Peyer's patch (tissue), 4 donors: ENCODE data around the gene FGF4.

ENCODE experiments used
- POLR2A ChIP-seq, 2 donors: fragments of 450-650 bp; IDR thresholded peaks; one replicate each; pipeline ENCODE4 v1.5.1; 2017; ENCODE audit warnings: antibody characterized with exemption in 2 of 2, mild to moderate bottlenecking in 2 of 2, moderate library complexity in 2 of 2
- TF ChIP-seq, protein P1 (sequence below), 6 experiments: fragments of 450-650 bp in 4 of 6; fragments of 200-600 bp in 2 of 6; sonication (generic) in 1 of 6; IDR thresholded peaks; one replicate each; pipeline ENCODE4 v1.5.1; 2017 to 2019; ENCODE audit warnings: antibody characterized with exemption in 6 of 6, mild to moderate bottlenecking in 3 of 6, moderate library complexity in 1 of 6

DNA sequence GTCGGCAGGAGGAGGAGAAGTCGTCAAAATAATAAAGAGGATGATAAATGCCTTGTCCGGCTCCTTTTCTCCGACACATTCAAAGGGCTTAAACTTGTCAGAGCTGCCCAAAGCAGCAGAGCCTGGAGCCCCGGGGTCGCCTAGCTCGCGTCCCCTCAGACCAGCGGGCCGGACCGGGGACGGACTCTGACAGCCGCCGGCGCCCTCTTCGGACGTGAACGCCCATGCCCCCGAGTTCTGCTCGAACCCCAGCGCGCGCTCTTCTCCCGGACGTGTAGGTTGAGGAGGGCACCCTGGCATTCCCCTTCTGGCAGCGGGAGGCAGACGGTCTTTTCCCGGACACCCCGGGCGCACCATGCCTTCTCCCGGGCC is 43.1 kb upstream of the FGF4 start:
- TF ChIP-seq, protein P1, sequence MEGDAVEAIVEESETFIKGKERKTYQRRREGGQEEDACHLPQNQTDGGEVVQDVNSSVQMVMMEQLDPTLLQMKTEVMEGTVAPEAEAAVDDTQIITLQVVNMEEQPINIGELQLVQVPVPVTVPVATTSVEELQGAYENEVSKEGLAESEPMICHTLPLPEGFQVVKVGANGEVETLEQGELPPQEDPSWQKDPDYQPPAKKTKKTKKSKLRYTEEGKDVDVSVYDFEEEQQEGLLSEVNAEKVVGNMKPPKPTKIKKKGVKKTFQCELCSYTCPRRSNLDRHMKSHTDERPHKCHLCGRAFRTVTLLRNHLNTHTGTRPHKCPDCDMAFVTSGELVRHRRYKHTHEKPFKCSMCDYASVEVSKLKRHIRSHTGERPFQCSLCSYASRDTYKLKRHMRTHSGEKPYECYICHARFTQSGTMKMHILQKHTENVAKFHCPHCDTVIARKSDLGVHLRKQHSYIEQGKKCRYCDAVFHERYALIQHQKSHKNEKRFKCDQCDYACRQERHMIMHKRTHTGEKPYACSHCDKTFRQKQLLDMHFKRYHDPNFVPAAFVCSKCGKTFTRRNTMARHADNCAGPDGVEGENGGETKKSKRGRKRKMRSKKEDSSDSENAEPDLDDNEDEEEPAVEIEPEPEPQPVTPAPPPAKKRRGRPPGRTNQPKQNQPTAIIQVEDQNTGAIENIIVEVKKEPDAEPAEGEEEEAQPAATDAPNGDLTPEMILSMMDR (IDR thresholded peaks at IDR 0.05) = no peak
- TF ChIP-seq POLR2A (IDR thresholded peaks at IDR 0.05) = no peak
